NCI-H2171 treated with DMSO at 0.1 percent for 48 hours (cell line): ENCODE measurements around the gene PON2.
"Not testable (repeated sequence)": the region's sequence is repeated elsewhere in the genome, so short reads cannot be mapped to it uniquely, and the experiment has no call there.

Experiments used
- DNase-seq: peaks from one replicate; lab custom pipeline; 2025; lab: John Stamatoyannopoulos, UW

The PON2 gene

DNA sequence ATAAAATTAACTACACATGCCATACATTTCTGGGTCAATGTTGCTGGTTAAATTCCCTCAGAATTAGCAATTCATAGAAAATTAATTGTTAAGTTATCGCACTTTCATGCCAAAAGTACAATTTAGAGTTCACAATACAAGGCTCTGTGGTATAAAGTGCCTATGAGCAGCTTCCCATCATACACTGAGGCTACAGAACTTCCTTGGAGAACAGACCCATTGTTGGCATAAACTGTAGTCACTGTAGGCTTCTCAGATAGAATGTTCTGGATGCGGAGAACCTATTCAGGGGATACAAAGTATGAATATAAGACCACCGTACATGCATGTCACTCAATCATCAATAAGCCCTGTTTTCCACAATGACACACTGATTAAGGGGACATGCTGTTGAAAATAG, 29.6 kb downstream of the PON2 start:
- no peak for DNase-seq

DNA sequence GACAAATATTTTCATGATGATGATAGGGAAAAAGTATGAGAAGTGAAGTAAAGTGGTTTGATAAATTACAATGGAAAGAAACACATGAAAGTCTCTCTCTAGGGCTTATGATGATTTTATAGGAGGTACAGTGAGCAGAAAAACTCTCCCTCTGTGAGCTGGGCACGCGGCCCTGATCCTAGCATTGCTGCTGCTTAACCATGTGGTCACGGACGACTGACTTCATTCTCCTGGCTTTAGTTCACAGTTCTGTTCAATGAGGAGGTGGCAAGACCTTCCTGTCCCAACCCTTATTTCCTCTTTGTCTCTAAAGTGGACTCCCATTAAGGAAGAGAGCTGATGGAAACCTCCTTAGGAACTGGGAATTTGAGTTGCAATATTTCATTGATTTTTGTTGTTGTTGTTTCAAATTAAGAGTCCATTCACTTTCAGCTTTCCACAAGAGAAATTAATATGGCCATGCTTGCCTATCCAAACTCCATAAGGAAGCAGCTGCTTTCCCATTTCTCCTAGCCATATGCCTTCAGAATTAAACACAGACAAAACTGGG, 30.4 kb downstream of the PON2 start:
- no peak for DNase-seq

DNA sequence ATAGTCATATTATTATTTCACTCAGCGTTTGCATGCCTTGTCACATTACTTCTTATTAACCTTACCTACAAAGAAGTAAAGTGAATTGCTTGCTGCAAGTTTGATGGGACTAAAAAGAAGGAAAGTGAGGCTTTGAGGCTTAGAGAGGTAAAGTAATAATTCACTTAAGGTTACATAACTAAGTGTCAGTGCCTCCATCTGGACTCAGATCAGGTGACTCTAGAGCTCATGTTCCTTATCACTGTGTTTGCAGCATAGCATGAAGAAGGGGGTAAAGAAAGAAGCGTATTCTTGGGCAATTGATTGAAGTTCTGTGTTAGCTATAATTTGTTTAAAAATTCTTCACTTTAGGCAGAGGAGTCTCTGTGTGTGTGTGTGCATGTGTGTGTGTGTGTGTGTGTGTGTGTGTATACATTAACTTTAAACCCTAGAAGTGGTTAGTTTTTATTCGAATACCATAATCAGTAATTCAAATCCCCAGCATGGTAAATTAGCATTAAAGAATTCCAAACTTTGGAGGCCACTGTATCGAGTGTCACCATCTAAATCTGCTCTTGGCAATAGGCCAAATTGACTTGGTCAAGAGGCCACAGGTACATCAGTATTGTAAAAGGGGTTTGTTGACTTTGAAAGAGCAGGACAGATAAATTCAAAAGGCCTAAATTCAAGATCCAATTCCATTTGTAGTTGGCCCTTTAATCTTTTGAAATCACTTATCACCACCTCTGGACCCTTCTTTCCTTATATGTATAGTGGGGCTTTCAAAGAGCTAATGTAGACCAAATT, 36.5 kb downstream of the PON2 start:
- DNase-seq, result peak; percentile 76

DNA sequence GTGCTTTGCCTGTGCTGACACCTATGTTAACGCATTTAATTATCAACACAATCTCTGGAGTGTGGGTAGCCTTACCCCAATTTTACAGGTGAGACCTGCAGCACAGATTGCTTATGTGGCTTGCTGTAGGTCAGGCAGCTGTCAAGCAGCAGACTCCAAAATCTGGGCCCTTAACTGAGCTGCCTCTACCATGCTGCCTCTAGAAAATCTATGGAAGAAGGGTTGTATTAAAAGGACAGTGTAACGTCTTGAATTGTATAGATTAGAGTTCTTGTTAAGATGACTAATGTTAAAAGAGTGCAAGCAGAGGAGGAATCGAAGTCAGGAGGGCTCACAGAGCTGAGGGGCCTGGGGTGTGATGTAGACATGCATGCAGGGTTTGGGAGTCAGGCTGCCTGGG, 37.4 kb downstream of the PON2 start:
- DNase-seq, result no peak

DNA sequence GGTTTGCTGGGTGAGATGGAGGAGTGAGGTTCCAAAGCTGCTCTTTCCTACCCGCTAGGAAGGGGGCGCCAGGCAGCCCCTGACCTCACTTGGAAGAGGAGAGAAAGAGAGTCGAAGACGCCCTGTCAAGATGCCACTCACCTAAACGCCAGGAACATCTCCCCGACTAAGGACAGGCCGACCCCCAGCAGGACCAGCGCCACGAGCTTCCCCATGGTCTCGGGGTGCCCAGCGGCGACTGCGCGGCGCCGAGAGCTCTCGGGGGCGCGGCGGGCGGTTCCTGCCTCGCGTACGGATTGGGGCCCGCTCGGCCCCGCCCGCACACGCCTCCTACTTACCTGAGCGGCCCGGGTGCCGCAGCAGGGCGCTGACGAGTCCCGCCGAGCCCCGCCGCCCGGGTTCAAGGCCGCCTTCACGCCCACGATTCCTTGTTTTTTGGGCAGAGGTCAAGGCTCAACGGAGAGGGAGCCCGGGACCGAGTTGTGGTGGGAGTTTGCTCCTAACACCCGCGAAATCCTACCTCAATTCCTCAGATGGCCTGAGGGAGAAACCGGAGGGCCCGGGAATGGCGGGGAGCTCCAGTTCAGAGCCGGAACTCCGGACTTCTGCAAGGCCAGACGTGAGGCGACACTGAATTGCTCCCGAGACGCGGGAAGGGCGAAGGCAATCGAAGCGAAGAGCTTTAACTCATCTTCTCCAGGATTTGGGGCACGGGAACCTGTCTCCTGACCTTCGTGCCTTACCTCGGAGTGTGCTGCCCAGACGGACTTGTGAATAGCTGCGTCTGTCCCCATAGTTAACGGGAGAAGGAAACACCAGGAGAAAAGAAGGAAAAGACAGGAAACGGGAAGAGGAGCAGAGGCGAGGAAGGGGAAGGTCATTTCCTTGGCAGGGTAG, 38.4 kb downstream of the PON2 start, which contains the start of gene PON3:
TSS of gene PON3 (minus strand) at position 240 of the 897 bp plus-strand sequence. CDS start at position 215, 25 bp downstream.
- DNase-seq, result peak; percentile 65

DNA sequence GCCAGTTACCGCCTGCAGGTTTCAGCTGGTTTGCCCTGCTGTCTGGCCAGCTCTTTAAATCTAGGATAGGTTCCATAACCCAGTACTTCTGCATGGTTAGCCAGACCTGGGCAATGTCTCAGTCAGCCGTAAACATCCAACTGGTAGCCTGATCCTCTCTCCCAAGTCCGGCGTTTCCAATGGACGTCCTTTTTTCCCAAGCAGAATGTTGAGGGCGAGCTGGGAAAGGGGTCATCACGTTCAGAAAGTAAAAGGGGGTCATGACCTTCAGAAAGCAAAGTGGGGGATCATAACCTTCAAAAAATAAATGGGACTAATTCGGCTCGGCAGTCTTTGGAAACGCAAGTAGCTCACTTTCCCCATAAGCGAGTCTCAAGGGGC, 39.1 kb downstream of the PON2 start:
- no peak for DNase-seq

DNA sequence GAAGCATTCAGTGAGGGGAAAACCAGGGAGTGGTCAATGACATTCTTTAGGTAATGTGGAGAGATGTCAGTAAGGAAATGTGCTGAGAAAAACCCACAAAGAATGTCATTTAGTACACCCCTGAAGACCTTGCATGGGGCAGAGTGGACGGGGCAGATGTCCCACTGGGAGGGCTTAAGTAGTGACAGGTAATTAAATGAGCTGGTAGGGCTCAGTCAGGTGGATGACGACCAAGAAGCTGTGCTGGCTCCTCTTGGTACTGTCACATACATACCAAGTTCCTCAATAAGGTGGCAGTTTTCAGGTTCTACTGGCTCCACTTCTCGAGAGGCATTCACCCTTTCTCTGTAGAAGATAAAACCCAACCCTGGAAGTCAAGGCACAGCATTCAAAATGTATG, 40.5 kb downstream of the PON2 start:
- DNase-seq, result no peak

DNA sequence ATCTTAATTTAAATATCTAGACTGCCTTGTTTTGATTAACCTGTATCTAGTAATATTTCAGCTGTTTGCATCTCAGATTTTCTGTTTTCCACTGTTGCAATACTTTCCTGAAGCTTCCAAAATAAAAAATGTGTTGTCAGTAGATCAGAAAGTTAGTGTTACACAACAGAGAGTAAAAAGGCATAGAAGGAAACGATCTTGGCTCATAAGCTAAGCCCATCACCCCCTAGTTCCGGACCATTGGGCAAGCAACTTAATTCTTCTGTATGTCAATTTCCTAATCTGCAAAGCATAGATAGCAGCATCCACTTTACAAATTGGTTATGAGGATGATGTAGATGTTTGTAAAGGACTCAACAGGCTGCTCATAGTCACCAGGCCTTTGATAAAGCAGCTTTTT, 43.1 kb downstream of the PON2 start:
- no peak for DNase-seq

DNA sequence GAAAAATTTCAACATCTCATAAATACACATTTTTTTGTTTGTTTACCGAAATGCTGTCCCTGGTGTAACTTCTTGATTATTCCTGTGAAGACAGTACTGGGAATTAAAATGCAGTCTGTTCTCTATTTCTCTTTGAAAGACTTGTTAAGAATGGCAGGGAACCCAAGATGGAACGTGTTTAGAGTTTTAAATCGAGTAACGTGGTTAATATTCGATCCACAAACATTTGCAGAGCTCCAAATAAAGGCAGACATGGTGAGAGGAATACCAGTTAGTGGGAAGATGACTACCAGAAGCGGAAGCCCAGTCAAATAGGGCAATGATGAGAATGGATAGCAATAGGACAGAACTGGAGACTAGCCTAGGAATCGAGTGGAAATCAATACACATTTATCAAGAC, 45.3 kb downstream of the PON2 start:
- no peak for DNase-seq

DNA sequence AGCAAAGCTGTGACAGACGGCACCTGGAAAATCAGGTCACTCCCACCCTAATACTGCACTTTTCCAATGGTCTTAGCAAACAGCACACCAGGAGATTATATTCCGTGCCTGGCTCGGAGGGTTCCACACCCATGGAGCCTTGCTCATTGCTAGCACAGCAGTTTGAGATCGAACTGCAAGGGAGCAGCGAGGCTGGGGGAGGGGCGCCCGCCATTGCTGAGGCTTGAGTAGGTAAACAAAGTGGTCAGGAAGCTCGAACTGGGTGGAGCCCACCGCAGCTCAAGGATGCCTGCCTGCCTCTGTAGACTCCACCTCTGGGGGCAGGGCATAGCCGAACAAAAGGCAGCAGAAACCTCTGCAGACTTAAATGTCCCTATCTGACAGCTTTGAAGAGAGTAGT, 55.4 kb downstream of the PON2 start:
- not testable (repeated sequence) for DNase-seq

DNA sequence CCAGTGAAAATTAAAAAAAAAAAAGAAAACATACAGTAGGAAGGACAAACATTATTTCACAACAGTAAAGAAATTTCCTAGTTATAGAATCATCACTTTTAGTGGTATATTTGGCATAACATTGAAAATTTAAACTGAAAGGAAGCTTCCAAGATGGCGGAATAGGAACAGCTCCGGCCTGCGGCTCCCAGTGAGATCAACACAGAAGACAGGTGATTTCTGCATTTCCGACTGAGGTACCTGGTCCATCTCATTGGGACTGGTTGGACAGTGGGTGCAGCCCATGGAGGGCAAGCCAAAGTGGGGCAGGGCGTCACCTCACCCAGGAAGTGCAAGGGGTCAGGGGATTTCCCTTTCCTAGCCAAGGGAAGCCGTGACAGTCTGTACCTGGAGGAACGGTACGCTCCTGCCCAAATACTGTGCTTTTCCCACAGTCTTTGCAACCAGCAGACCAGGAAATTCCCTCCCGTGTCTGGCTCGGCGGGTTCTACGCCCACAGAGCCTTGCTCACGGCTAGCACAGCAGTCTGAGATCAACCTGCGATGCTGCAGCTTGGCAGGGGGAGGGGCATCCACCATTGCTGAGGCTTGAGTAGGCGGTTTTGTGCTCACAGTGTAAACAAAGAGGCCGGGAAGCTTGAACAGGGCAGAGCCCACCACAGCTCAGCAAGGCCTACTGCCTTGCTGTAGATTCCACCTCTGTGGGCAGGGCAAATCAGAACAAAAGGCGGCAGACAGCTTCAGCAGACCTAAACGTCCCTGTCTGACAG, 58.0 kb downstream of the PON2 start:
- no peak for DNase-seq

DNA sequence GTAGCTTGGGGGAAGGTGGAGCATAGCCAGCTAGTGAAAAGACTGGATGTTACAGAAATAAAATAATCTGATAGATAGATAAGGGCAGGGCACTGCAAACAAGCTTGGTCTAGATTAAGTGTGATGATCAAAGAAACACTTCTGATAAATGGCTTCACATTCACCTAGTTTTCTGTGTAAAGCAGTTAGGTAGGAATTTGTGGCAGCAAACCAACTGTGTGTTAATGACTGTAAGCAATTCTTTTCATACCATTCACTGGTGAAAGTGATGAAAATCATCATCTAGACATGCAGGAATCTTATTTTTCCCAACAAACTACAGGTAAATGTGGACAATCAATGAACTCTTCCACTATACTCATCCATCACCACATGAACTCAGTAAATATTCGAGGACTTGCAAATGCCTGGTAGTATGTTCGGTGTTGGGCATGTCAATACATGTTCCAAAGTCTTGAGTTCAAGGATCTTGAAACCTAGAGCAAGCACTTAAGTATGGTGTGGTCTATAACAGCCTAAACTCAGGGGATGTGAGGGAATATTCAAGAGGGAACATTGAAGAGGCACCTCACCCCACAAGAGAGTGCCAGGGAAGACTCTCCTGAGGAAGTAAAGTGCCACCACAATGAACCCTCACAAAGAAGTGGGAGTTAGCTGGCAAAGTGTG, 59.1 kb downstream of the PON2 start:
- no peak for DNase-seq

DNA sequence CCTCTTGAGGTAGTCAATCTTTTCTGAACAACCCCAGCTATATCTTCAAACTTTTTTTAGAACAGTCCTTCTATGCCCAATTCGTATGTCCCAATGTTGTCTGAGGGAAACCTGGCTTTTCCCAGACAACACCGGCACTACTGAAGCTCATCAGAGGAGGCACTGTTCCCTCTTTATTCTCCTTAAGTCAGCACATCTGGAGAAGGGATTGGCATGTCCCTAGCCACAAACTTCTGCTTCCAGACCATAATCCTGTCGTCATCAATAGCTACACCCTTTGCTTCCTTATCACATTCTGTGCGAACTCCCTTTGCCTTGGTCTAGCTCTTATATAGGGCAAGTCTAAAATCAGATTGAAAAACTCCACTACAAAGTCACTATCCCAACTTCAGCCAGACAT, 61.5 kb downstream of the PON2 start:
- DNase-seq, result no peak

DNA sequence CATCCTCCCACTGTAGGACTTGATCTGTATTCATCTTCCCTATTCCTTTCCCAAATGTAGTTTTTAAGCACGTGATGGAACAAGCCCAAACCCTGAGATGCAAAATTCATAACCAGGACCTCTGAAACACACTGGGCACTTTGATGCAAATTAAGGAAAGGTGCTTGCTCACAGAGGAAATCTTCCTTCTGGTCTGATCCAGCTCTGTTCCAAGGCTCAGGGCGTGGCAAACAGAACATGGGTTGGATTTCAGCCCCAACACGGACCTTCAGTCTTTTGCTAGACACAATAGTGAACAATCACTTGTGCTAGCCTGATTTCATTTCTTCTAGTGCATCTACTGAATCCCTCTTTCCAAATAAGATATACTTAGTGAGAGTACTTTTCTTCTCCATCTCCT, 66.6 kb downstream of the PON2 start:
- DNase-seq, result no peak

DNA sequence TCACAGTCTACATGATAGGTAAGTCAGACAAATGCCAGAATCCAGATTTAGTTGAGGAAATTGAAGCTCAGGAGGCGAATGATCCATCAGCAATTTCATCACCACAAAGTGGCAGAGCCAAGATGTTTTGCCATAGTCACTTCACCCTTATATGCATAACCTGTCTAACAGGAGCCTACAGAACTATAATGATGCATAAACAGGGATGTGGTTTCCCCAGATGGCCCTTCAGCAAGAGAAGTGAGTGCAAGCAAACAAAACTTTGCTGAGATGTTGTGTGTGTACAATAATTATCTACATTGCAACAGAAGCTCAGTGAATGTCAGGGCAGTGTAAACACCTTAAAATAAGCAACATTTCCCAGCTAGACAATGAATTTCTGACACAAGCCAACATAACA, 67.2 kb downstream of the PON2 start:
- DNase-seq, result no peak

DNA sequence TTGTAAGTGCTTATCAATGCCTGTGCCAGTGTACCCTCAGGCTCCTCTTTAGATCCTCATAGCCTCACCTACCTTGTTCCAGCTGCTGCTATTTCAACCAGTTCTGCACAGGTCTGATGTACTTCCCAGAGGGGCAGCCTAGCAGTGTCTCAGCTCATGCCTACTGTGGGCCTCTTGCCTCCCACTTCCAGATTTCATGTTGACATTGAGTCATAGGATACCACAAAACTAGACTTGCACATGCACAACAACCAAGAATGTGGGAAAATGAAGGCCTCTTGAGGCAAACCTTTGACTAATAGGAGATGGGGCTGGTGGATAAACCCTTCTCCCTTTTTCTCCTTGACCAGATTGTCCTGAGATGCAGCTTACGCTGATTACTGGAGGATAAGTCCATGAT, 69.7 kb downstream of the PON2 start:
- no peak for DNase-seq

DNA sequence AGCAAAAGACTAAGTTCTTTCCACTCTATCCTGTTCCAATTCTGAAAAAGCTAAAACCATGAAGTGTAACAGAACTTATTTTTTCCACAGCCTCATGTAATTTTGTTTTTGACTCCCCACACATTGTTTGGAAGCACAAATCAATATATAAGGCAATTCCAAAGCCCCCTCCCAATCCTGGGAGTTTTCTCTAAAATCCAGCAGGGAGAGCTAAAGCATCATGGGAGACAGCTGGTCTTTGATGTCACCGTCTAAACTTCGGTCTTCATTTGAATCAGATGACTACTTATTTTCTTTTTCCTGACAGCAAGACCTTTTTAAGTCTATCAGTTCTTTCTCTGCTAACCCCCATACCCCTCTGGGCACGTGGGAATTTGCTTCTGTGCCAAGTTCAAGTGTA, 77.2 kb downstream of the PON2 start:
- no peak for DNase-seq
